H9 (cell line): ENCODE results near the gene CLDN18. TPM values are rescaled to one million over a fixed set of nuclear protein-coding genes. Genes with fewer than 3 reads are reported as not detected.

Source experiments
- DNase-seq: peaks from one replicate; pipeline ENCODE4 v3.0.0-alpha.2; 2017
- H2AFZ ChIP-seq: one replicate; pipeline ENCODE4 v1.6.1; 2013; ENCODE audit warnings: mild to moderate bottlenecking, low read length, control low read depth, moderate library complexity
- H2AK5ac ChIP-seq: 2 replicates; pipeline ENCODE4 v1.6.1; 2013; ENCODE audit warnings: low read length, control low read depth, mixed read lengths; ENCODE audit not compliant: insufficient read length
- H2BK120ac ChIP-seq: one replicate; pipeline ENCODE4 v1.6.1; 2013; ENCODE audit warnings: low read depth, mild to moderate bottlenecking, low read length, control low read depth, inconsistent platforms; ENCODE audit not compliant: poor library complexity, severe bottlenecking
- H2BK12ac ChIP-seq: 2 replicates; pipeline ENCODE4 v1.6.1; 2013; ENCODE audit warnings: low read length, control low read depth, mixed read lengths, low read depth; ENCODE audit not compliant: insufficient read length
- H2BK15ac ChIP-seq: 2 replicates; pipeline ENCODE4 v1.6.1; 2013; ENCODE audit warnings: low read depth, low read length, control low read depth
- H2BK20ac ChIP-seq: one replicate; pipeline ENCODE4 v1.6.1; 2013; ENCODE audit warnings: low read depth, mild to moderate bottlenecking, low read length, control low read depth, inconsistent platforms; ENCODE audit not compliant: poor library complexity, severe bottlenecking
- H2BK5ac ChIP-seq: 2 replicates; pipeline ENCODE4 v1.6.1; 2013; ENCODE audit warnings: low read length, control low read depth, mixed read lengths; ENCODE audit not compliant: insufficient read length
- H3K14ac ChIP-seq: 2 replicates; pipeline ENCODE4 v1.6.1; 2013; ENCODE audit warnings: low read length, control low read depth; ENCODE audit not compliant: insufficient read depth
- H3K18ac ChIP-seq: 2 replicates; pipeline ENCODE4 v1.6.1; 2013; ENCODE audit warnings: low read depth, mild to moderate bottlenecking, mixed read lengths, low read length, control low read depth; ENCODE audit not compliant: insufficient read length
- H3K23ac ChIP-seq: 2 replicates; pipeline ENCODE4 v1.6.1; 2013; ENCODE audit warnings: low read length, control low read depth, mixed read lengths, low read depth; ENCODE audit not compliant: insufficient read length
- H3K23me2 ChIP-seq: 2 replicates; pipeline ENCODE4 v1.6.1; 2013; ENCODE audit warnings: low read depth, mild to moderate bottlenecking, mixed read lengths, low read length, control low read depth; ENCODE audit not compliant: insufficient read length, poor library complexity, severe bottlenecking
- H3K27ac ChIP-seq: 2 replicates; pipeline ENCODE4 v1.5.1; 2013; ENCODE audit warnings: low read length, control low read depth, mixed read lengths, low read depth; ENCODE audit not compliant: insufficient read length
- H3K27me3 ChIP-seq: 2 replicates; pipeline ENCODE4 v1.6.1; 2013; ENCODE audit warnings: low read length, control low read depth, inconsistent platforms; ENCODE audit not compliant: insufficient read depth
- H3K4ac ChIP-seq: 2 replicates; pipeline ENCODE4 v1.6.1; 2013; ENCODE audit warnings: low read depth, mild to moderate bottlenecking, control low read depth, inconsistent platforms, low read length, moderate library complexity
- H3K4me1 ChIP-seq: 2 replicates; pipeline ENCODE4 v1.6.1; 2013; ENCODE audit warnings: low read length, control low read depth, inconsistent platforms; ENCODE audit not compliant: insufficient read depth
- H3K4me2 ChIP-seq: 2 replicates; pipeline ENCODE4 v1.6.1; 2013; ENCODE audit warnings: low read length, control low read depth, mixed read lengths; ENCODE audit not compliant: insufficient read length, insufficient read depth
- H3K56ac ChIP-seq: 2 replicates; pipeline ENCODE4 v1.6.1; 2013; ENCODE audit warnings: low read depth, mild to moderate bottlenecking, mixed read lengths, low read length, control low read depth; ENCODE audit not compliant: insufficient read length
- H3K79me1 ChIP-seq: 2 replicates; pipeline ENCODE4 v1.6.1; 2013; ENCODE audit warnings: low read depth, mild to moderate bottlenecking, moderate library complexity, low read length, control low read depth, inconsistent platforms; ENCODE audit not compliant: insufficient read depth, poor library complexity, severe bottlenecking
- H3K79me2 ChIP-seq: 2 replicates; pipeline ENCODE4 v1.6.1; 2013; ENCODE audit warnings: low read length, control low read depth, inconsistent platforms; ENCODE audit not compliant: insufficient read depth
- H3K9ac ChIP-seq: 2 replicates; pipeline ENCODE4 v1.6.1; 2013; ENCODE audit warnings: low read length, control low read depth, mixed read lengths; ENCODE audit not compliant: insufficient read length; ENCODE audit errors: extremely low read depth
- H3K9me3 ChIP-seq: one replicate; pipeline ENCODE4 v1.6.1; 2013; ENCODE audit warnings: low read depth, low read length, inconsistent platforms; ENCODE audit not compliant: control insufficient read depth
- H3T11ph ChIP-seq: one replicate; pipeline ENCODE4 v1.6.1; 2013; ENCODE audit warnings: mild to moderate bottlenecking, low read length, control low read depth, inconsistent platforms
- H4K20me1 ChIP-seq: one replicate; pipeline ENCODE4 v1.6.1; 2013; ENCODE audit not compliant: control insufficient read depth, insufficient read length, insufficient read depth
- H4K5ac ChIP-seq: 2 replicates; pipeline ENCODE4 v1.6.1; 2013; ENCODE audit warnings: low read depth, mild to moderate bottlenecking, mixed read lengths, low read length, control low read depth; ENCODE audit not compliant: insufficient read length
- H4K8ac ChIP-seq: replicated peaks from 2 replicates; pipeline ENCODE4 v1.6.1; 2013; ENCODE audit warnings: low read length, control low read depth, mixed read lengths, low read depth; ENCODE audit not compliant: insufficient read length
- H4K91ac ChIP-seq: 2 replicates; pipeline ENCODE4 v1.6.1; 2013; ENCODE audit warnings: low read depth, mild to moderate bottlenecking, moderate library complexity, mixed read lengths, low read length, control low read depth; ENCODE audit not compliant: insufficient read length
- H3K27ac Mint-ChIP-seq, 3 experiments: 2 replicates in 2 of 3; 3 replicates in 1 of 3; pipeline ENCODE4 v1.8.0; 2020 to 2021; ENCODE audit warnings: mixed read lengths in 3 of 3, mild to moderate bottlenecking in 1 of 3, moderate library complexity in 1 of 3
- H3K27me3 Mint-ChIP-seq: 2 replicates; pipeline ENCODE4 v1.8.0; 2021; ENCODE audit warnings: low read depth, mild to moderate bottlenecking, moderate library complexity, mixed read lengths
- H3K36me3 Mint-ChIP-seq, 3 experiments: 2 replicates in 2 of 3; 3 replicates in 1 of 3; pipeline ENCODE4 v1.8.0; 2020 to 2021; ENCODE audit warnings: low read depth in 3 of 3, mixed read lengths in 3 of 3; ENCODE audit not compliant: insufficient read depth in 1 of 3
- H3K4me1 Mint-ChIP-seq, 2 experiments: 2 replicates each; pipeline ENCODE4 v1.8.0; 2020; ENCODE audit warnings: mixed read lengths in 2 of 2
- H3K4me3 Mint-ChIP-seq, 2 experiments: 2 replicates in 1 of 2; 3 replicates in 1 of 2; pipeline ENCODE4 v1.8.0; 2020 to 2021; ENCODE audit warnings: mild to moderate bottlenecking in 2 of 2, mixed read lengths in 2 of 2, moderate library complexity in 1 of 2
- H3K9me3 Mint-ChIP-seq, 2 experiments: 2 replicates in 1 of 2; 3 replicates in 1 of 2; pipeline ENCODE4 v1.8.0; 2020; ENCODE audit warnings: mild to moderate bottlenecking in 2 of 2, mixed read lengths in 2 of 2, moderate library complexity in 1 of 2
- CTCF ChIP-seq: fragments of 200-600 bp; sonication (generic); conservative IDR thresholded peaks from 3 replicates; pipeline ENCODE4 v1.8.0; 2021; ENCODE audit warnings: antibody characterized with exemption, mild to moderate bottlenecking
- WGBS: extraction: QIAGEN DNeasy Blood & Tissue Kit; methylation state at CpG from one replicate; pipeline ENCODE4 v1.1.7; 2013; ENCODE audit warnings: missing lambda C conversion rate, low lambda C conversion rate, mixed read lengths; ENCODE audit not compliant: insufficient read length; ENCODE audit errors: extremely low coverage; 5-methylcytosine and 5-hydroxymethylcytosine counted together
- total RNA-seq: library from RNA; stranded (reverse); gene quantifications from 2 replicates; pipeline ENCODE4 v1.2.1, GENCODE V29; 2021

Gene CLDN18
- total RNA-seq, 1 experiment from 2014 or later, result not detected

- Mint-ChIP-seq H3K36me3 (no peaks in the 10 kb centered on the region; a peak in 1 of 7 replicates), H3K4me1 (no peaks in the 10 kb centered on the region), H3K4me3 (no peak overlapping the region), H3K27me3 (no peaks in the 10 kb centered on the region), H3K27ac (no peak overlapping the region), H3K9me3 (no peaks in the 10 kb centered on the region)
- no peaks in the 10 kb centered on the region for H3K4me1 ChIP-seq
- no peaks in the 10 kb centered on the region for H3K23me2 ChIP-seq
- H4K20me1 ChIP-seq, result no peaks in the 10 kb centered on the region
- H3K9ac ChIP-seq, result no peak overlapping the region
- TF ChIP-seq CTCF, result no peak
- H3K27me3 ChIP-seq, result no peaks in the 10 kb centered on the region
- no peaks in the 10 kb centered on the region for H3K9me3 ChIP-seq
- H3T11ph ChIP-seq, result no peak overlapping the region
- H3K14ac ChIP-seq, result no peak overlapping the region
- H3K27ac ChIP-seq, result no peak overlapping the region
- no peak overlapping the region for H3K56ac ChIP-seq
- no peak overlapping the region for H3K4me2 ChIP-seq
- no peak overlapping the region for H4K5ac ChIP-seq
- H3K79me2 ChIP-seq, result no peaks in the 10 kb centered on the region
- no CpG with 5 or more reads among the region's 5 CpGs for WGBS
- H2BK12ac ChIP-seq, result no peak overlapping the region
- DNase-seq, result no peak
- no peak overlapping the region for H3K18ac ChIP-seq
- H2BK120ac ChIP-seq, result no peak overlapping the region
- no peak overlapping the region for H3K23ac ChIP-seq
- H4K8ac ChIP-seq, result no peak overlapping the region
- H2BK5ac ChIP-seq, result no peak overlapping the region
- H2AFZ ChIP-seq, result no peak overlapping the region
- H3K79me1 ChIP-seq, result no peaks in the 10 kb centered on the region
- no peak overlapping the region for H2BK20ac ChIP-seq
- H3K4ac ChIP-seq, result no peak overlapping the region
- no peak overlapping the region for H2BK15ac ChIP-seq
- H2AK5ac ChIP-seq, result no peak overlapping the region
- no peak overlapping the region for H4K91ac ChIP-seq
Measured at GRCh38 chr3:138027821-138028220, 17.9 kb downstream of the CLDN18 start.
